Peyer's patch (tissue), 4 donors: Measurements from ENCODE around the gene RABGEF1. TPM values are rescaled to one million over a fixed set of nuclear protein-coding genes. Genes with fewer than 3 reads are reported as not detected.
A peak's percentile ranks its signal among the peaks of the same experiment; 100 is the strongest.
"Not testable (repeated sequence)": the region's sequence is repeated elsewhere in the genome, so short reads cannot be mapped to it uniquely, and the experiment has no call there.

ENCODE experiments used
- DNase-seq, 3 donors: peaks; one replicate each; pipeline ENCODE4 v3.0.0-alpha.2; 2017 to 2019
- H3K27ac ChIP-seq, 4 donors: fragments of 200-600 bp; sonication (generic); one replicate each; pipeline ENCODE4 v1.5.1; 2016 to 2019
- H3K27me3 ChIP-seq, 2 donors: fragments of 200-600 bp; sonication (generic); one replicate each; pipeline ENCODE4 v1.5.1; 2019
- H3K36me3 ChIP-seq, 3 donors: fragments of 200-600 bp; sonication (generic); one replicate each; pipeline ENCODE4 v1.5.1; 2016 to 2019
- H3K4me1 ChIP-seq, 4 donors: fragments of 200-600 bp; sonication (generic); one replicate each; pipeline ENCODE4 v1.5.1; 2016 to 2019
- H3K4me3 ChIP-seq, 4 donors: fragments of 200-600 bp; sonication (generic); 1 replicate in 3 of 4; 2 replicates in 1 of 4; pipeline ENCODE4 v1.5.1; 2016 to 2019; ENCODE audit warnings: mild to moderate bottlenecking in 1 of 4
- H3K9me3 ChIP-seq, 4 donors: fragments of 200-600 bp; sonication (generic); one replicate each; pipeline ENCODE4 v1.5.1; 2016 to 2019; ENCODE audit warnings: mild to moderate bottlenecking in 1 of 4
- POLR2A ChIP-seq, 2 donors: fragments of 450-650 bp; IDR thresholded peaks; one replicate each; pipeline ENCODE4 v1.5.1; 2017; ENCODE audit warnings: antibody characterized with exemption in 2 of 2, mild to moderate bottlenecking in 2 of 2, moderate library complexity in 2 of 2
- total RNA-seq, 4 donors: library from RNA; depleted of rRNA; stranded (reverse); fragments of >200 nt; gene quantifications; one replicate each; pipeline ENCODE4 v1.1.0, GENCODE V29; 2016
- TF ChIP-seq, protein P1 (sequence below), 6 experiments: fragments of 450-650 bp in 4 of 6; fragments of 200-600 bp in 2 of 6; sonication (generic) in 1 of 6; IDR thresholded peaks; one replicate each; pipeline ENCODE4 v1.5.1; 2017 to 2019; ENCODE audit warnings: antibody characterized with exemption in 6 of 6, mild to moderate bottlenecking in 3 of 6, moderate library complexity in 1 of 6

Gene RABGEF1
- total RNA-seq, 4 donors from 2014 or later, result 24.2 to 47.9 (median 28.1) TPM

DNA sequence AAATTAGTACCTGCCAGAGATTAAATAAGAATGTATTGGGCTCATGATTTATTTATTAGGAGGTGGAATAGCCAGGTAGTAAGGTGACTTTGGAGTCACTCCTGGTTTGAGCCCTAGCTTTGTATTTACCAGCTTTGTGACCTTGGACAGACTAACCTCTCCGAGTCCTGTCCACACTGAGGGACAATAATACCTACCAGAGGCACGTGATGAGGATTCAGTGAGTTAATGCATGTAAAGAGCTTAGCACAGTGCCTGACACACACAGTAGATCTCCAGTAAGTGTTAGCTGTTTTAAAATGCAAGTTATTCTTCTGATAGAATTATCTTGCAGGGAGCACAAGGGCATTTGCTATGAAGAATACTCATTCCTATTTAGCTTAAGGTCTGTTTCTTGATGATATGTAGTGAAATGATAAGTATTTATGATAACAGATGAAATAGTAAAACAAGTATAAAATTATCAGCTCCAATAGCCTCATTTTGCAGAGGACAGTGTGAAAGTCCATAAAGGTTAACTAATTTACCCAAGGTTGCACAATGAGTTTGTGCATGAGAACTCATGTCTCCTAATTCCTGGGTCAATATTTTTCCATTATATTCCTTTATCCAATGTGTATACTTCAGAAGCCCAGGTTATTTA lies 36.4 kb downstream of the RABGEF1 start:
- Histone ChIP-seq H3K36me3 (peaks cover 0 to 68% (median 0%) of the 10 kb centered on the region in 3 donors), H3K4me1 (no peaks in the 10 kb centered on the region), H3K27ac (no peak overlapping the region), H3K9me3 (no peaks in the 10 kb centered on the region), H3K4me3 (no peak overlapping the region), H3K27me3 (no peaks in the 10 kb centered on the region)
- no peak for DNase-seq
- TF ChIP-seq POLR2A (IDR thresholded peaks at IDR 0.05), result no peak
- TF ChIP-seq, protein P1, sequence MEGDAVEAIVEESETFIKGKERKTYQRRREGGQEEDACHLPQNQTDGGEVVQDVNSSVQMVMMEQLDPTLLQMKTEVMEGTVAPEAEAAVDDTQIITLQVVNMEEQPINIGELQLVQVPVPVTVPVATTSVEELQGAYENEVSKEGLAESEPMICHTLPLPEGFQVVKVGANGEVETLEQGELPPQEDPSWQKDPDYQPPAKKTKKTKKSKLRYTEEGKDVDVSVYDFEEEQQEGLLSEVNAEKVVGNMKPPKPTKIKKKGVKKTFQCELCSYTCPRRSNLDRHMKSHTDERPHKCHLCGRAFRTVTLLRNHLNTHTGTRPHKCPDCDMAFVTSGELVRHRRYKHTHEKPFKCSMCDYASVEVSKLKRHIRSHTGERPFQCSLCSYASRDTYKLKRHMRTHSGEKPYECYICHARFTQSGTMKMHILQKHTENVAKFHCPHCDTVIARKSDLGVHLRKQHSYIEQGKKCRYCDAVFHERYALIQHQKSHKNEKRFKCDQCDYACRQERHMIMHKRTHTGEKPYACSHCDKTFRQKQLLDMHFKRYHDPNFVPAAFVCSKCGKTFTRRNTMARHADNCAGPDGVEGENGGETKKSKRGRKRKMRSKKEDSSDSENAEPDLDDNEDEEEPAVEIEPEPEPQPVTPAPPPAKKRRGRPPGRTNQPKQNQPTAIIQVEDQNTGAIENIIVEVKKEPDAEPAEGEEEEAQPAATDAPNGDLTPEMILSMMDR (IDR thresholded peaks at IDR 0.05), result no peak

DNA sequence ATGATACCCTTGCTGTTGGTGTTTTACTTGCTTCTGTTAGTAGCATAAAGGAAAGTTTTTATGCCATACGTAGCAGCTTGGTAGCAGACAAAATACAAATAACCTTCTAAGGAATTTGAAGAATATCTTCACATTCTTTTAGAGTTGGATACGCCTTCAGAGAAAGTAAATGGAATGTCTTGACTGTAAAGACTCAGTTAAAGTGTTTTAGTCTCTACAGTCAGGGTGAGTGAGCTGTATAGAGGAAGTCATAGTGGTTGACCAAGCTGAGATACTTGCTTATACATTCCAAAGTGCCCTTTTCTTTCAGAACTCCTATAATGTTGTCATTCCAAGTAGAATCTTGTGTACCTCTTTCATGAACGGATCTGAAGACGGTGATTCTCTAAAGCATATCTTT lies 37.7 kb downstream of the RABGEF1 start:
- Histone ChIP-seq H3K36me3 (peaks cover 0 to 70% (median 0%) of the 10 kb centered on the region in 3 donors), H3K27ac (no peak overlapping the region), H3K27me3 (no peaks in the 10 kb centered on the region), H3K9me3 (no peaks in the 10 kb centered on the region), H3K4me1 (no peaks in the 10 kb centered on the region), H3K4me3 (no peak overlapping the region)
- no peak for DNase-seq
- no peak for TF ChIP-seq POLR2A (IDR thresholded peaks at IDR 0.05)
- TF ChIP-seq, protein P1 (IDR thresholded peaks at IDR 0.05), result no peak

DNA sequence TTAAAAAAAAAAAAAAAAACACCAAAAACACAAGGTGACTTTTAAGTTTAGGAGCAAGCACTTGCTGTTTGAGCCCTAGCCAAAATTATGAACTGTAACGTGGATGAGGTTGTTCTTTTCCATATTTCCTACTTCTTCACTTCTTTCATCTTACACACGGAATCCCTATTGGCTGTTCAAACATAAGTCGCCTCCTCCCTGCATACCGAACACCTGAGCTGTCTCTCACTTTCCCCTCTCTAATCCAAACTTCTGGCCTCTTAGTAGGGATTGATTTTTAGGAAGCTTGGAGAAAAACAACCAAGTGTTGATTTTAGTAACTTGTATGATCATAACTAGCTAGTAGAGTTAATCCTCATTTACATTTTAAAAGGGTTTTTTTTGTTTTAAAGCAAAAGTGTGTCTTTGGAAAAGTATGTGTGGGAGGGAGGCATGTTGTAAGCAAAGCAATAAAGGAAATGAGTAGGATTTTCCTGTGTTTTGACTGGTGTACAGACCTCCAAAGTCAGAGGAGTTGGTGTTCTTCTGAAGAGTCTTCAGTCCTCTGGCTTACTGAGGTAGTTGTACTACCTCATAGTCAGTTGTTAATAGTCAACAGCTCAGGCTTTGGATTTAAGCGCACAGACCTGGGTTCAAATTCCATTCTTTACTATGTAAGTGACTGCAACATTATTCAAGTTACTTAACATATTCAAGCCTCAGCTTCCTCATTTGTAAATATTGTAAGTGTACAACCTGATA lies 39.3 kb downstream of the RABGEF1 start:
- H3K4me1 ChIP-seq, result no peaks in the 10 kb centered on the region
- no peak overlapping the region for H3K4me3 ChIP-seq
- H3K27me3 ChIP-seq, result no peaks in the 10 kb centered on the region
- H3K9me3 ChIP-seq, result no peaks in the 10 kb centered on the region
- DNase-seq, result no peak
- TF ChIP-seq POLR2A (IDR thresholded peaks at IDR 0.05), result no peak
- TF ChIP-seq, protein P1 (IDR thresholded peaks at IDR 0.05), result no peak
- no peak overlapping the region for H3K27ac ChIP-seq
- H3K36me3 ChIP-seq, result peaks cover 0 to 64% (median 0%) of the 10 kb centered on the region in 3 donors

DNA sequence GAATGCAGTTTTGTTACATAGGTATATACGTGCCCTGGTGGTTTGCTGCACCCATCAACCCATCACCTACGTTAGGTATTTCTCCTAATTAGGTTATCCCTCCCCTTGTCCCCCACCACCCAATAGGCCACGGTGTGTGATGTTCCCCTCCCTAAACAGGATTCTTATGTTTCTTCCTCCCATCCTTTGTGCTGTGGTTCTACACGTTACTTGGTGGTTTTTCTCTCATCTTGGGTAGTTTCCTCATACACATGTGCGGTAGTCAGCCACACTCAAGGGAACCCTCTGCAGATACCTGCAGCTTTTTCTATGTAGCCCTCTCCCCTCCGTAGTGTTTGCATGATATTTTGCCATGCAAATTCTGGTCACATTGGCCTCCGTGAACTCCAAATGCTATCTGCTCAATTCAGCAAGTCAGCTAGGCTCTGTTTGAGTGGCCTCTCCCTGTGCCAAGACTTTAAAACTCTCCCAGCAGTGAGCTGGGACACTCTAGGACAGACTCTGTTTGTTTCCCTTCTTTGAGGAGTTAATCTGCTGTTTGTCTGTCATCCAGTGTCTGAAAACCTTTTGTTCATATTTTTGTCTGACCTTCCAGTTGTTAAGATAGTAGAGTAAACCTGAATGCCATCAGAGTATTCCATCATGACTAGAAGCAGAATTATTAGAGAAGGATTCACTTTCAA lies 41.0 kb downstream of the RABGEF1 start:
- Histone ChIP-seq H3K27ac (no peak overlapping the region), H3K9me3 (no peaks in the 10 kb centered on the region), H3K36me3 (peaks cover 0 to 63% (median 0%) of the 10 kb centered on the region in 3 donors), H3K27me3 (no peaks in the 10 kb centered on the region), H3K4me1 (no peaks in the 10 kb centered on the region), H3K4me3 (no peak overlapping the region)
- DNase-seq, result no peak
- no peak for TF ChIP-seq POLR2A (IDR thresholded peaks at IDR 0.05)
- TF ChIP-seq, protein P1 (IDR thresholded peaks at IDR 0.05), result no peak

DNA sequence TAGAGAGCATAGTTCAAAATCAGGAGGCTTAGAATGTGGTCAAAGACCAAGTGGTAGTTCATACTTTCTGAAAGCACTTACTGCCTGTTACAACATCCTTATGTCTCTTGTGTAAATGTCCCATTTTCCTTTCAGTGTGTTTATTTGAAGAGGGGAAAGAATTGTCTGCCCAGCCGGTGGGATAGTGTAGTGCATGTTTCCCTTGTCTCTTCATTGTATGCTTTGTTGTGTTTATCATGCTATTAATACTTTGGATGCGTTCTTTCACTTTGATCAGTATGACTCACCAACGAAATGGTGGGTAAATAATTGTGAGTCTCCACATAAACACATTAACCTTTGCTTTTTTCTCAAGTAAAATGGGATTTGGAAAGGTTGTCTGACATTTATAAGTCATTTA lies 42.3 kb downstream of the RABGEF1 start:
- DNase-seq, H3K4me1 ChIP-seq, H3K27me3 ChIP-seq, H3K27ac ChIP-seq, H3K4me3 ChIP-seq, H3K9me3 ChIP-seq: not testable (repeated sequence)
- TF ChIP-seq, protein P1 (IDR thresholded peaks at IDR 0.05), result peak in 3 of 6 experiments; percentile 2 to 14 (median 10)
- peaks cover 0 to 66% (median 0%) of the 10 kb centered on the region in 3 donors for H3K36me3 ChIP-seq

DNA sequence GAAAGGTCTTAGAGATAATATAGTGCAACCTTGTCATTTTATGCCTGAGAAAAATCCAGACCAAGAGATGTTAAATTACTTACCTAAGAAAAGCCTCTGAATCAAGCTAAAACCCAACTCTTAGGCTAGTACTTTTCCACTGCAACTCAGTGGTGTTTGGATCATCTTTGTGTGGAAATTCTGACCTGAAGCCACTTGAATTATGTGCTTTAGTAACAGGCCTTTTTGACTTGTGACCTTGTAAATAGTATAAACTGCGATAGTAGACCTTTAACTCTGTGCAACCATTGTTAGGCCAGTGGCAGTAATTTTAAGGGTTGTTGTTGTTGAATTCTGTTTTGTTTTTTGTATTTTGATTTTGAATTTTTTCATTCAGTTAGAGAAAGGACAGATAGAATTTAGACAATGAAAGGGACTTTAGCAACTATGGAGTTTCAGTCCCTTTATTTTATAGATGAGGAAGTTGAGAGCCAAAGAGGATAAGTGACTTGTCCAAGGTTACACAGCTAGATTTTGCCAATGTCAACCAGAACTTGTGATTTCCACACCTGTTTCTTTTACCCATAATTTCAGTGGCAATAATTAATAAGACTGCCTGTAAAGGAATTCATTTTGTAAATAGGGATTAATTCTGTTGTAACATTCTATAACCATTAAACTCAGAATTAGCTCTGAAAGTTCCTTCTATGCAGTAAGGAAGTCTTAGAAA lies 43.5 kb downstream of the RABGEF1 start:
- not testable (repeated sequence) for H3K9me3 ChIP-seq, H3K27me3 ChIP-seq, H3K4me3 ChIP-seq, H3K4me1 ChIP-seq, H3K27ac ChIP-seq, DNase-seq
- H3K36me3 ChIP-seq, result peaks cover 0 to 72% (median 0%) of the 10 kb centered on the region in 3 donors
